SK-N-SH treated with all-trans-retinoic acid at 6 μM for 48 hours (cell line): ENCODE data around the gene CLEC12A.

Experiments
- ARNTL ChIP-seq: fragments of 450-650 bp; formaldehyde crosslinking; IDR thresholded peaks from 2 replicates; pipeline ENCODE4 v1.5.0; 2020; ENCODE audit warnings: low read depth, mild to moderate bottlenecking, moderate library complexity, borderline replicate concordance
- RARB ChIP-seq: fragments of 250-450 bp; sonication (Bioruptor Pico); IDR thresholded peaks from 2 replicates; pipeline ENCODE4 v1.8.0; 2021; ENCODE audit warnings: mild to moderate bottlenecking, moderate library complexity

DNA sequence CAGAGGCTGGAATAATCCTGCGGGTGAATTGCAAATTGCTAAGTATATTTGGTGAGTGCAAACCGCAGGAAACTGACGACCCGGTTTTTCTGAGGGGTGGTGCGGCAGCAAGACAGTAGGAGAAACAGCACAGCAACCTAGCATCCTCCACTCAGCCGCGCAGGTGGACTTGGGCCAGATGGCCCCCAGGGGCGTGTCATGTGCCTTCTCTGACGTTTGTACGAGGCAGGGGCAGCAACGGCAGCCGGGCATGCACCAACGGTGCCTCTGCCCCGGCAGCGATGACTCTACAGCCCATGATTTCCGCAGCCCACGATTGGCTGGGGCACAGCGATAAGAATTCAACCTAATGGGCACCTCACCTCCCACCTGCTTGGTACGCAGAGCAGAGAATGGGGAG, 28.0 kb upstream of the CLEC12A start:
- no peak for TF ChIP-seq ARNTL (CRISPR knock-in tag)
- TF ChIP-seq RARB (CRISPR knock-in tag), result no peak
